Mesodermal cell (in vitro differentiated cells): ENCODE data around the gene DCUN1D5.

ENCODE experiments used
- H3K27ac ChIP-seq: 2 replicates; pipeline ENCODE4 v1.7.0; 2013; ENCODE audit warnings: mild to moderate bottlenecking, low read depth, low read length, moderate library complexity; ENCODE audit not compliant: severe bottlenecking
- H3K36me3 ChIP-seq: 2 replicates; pipeline ENCODE4 v1.7.1; 2013; ENCODE audit warnings: mild to moderate bottlenecking, low read length, moderate library complexity; ENCODE audit not compliant: control insufficient read depth, insufficient read depth
- H3K4me1 ChIP-seq: one replicate; pipeline ENCODE4 v1.7.1; 2013; ENCODE audit warnings: mild to moderate bottlenecking, low read length; ENCODE audit not compliant: insufficient read depth, control insufficient read depth, poor library complexity, severe bottlenecking
- H3K4me3 ChIP-seq: 2 replicates; pipeline ENCODE4 v1.7.0; 2013; ENCODE audit warnings: low read length, control low read depth, mild to moderate bottlenecking; ENCODE audit not compliant: insufficient read depth, poor library complexity, severe bottlenecking; ENCODE audit errors: extremely low read depth
- H3K9me3 ChIP-seq: 2 replicates; pipeline ENCODE4 v1.7.1; 2013; ENCODE audit warnings: mild to moderate bottlenecking, low read length, moderate library complexity; ENCODE audit not compliant: control insufficient read depth
- WGBS, 2 experiments: methylation state at CpG; one replicate each; pipeline ENCODE4 v1.1.5; 2013; ENCODE audit warnings: missing lambda C conversion rate in 2 of 2; ENCODE audit not compliant: insufficient coverage in 2 of 2; 5-methylcytosine and 5-hydroxymethylcytosine counted together

Gene DCUN1D5

GRCh38 chr11:103086461-103086860 lies 5.5 kb downstream of the DCUN1D5 start:
- Histone ChIP-seq H3K27ac (no peak overlapping the region), H3K36me3 (peaks cover 31% of the 10 kb centered on the region), H3K4me3 (no peak overlapping the region), H3K4me1 (no peaks in the 10 kb centered on the region), H3K9me3 (no peaks in the 10 kb centered on the region)

- Histone ChIP-seq H3K36me3 (peaks cover 33% of the 10 kb centered on the region), H3K9me3 (no peaks in the 10 kb centered on the region), H3K4me1 (no peaks in the 10 kb centered on the region), H3K27ac (no peak overlapping the region), H3K4me3 (no peak overlapping the region)
- WGBS, 2 experiments, result no CpG with 5 or more reads among the region's 1 CpG
Measured at GRCh38 chr11:103085758-103086365, 6.1 kb downstream of the DCUN1D5 start.

- no peak overlapping the region for H3K27ac ChIP-seq
- no peak overlapping the region for H3K4me3 ChIP-seq
- peaks cover 55% of the 10 kb centered on the region for H3K36me3 ChIP-seq
- H3K4me1 ChIP-seq, result no peaks in the 10 kb centered on the region
- H3K9me3 ChIP-seq, result no peaks in the 10 kb centered on the region
- WGBS, 2 experiments, result no CpG with 5 or more reads among the region's 1 CpG
Measured at GRCh38 chr11:103079833-103080232, 12.1 kb downstream of the DCUN1D5 start.

- no peaks in the 10 kb centered on the region for H3K4me1 ChIP-seq
- no peaks in the 10 kb centered on the region for H3K9me3 ChIP-seq
- WGBS, 2 experiments, result 96% methylated on average over 5 of the region's 5 CpGs
- H3K4me3 ChIP-seq, result no peak overlapping the region
- peaks cover 64% of the 10 kb centered on the region for H3K36me3 ChIP-seq
- H3K27ac ChIP-seq, result no peak overlapping the region
Measured at GRCh38 chr11:103078710-103079109, 13.2 kb downstream of the DCUN1D5 start.

- Histone ChIP-seq H3K4me3 (no peak overlapping the region), H3K27ac (no peak overlapping the region), H3K4me1 (no peaks in the 10 kb centered on the region), H3K36me3 (peaks cover 68% of the 10 kb centered on the region), H3K9me3 (no peaks in the 10 kb centered on the region)
- 84 to 100% methylated on average over 2 of the region's 3 CpGs for WGBS, 2 experiments
Measured at GRCh38 chr11:103077554-103077953, 14.4 kb downstream of the DCUN1D5 start.

GRCh38 chr11:103076361-103076760 lies 15.6 kb downstream of the DCUN1D5 start:
- Histone ChIP-seq H3K4me3 (no peak overlapping the region), H3K9me3 (no peaks in the 10 kb centered on the region), H3K4me1 (no peaks in the 10 kb centered on the region), H3K36me3 (peaks cover 66% of the 10 kb centered on the region), H3K27ac (no peak overlapping the region)
- 100% methylated on average over 1 of the region's 3 CpGs; no CpG with 5 or more reads in 1 of the 2 experiments for WGBS, 2 experiments

GRCh38 chr11:103071008-103071407 lies 21.0 kb downstream of the DCUN1D5 start:
- H3K9me3 ChIP-seq, result no peaks in the 10 kb centered on the region
- H3K36me3 ChIP-seq, result peaks cover 43% of the 10 kb centered on the region
- H3K27ac ChIP-seq, result no peak overlapping the region
- H3K4me1 ChIP-seq, result no peaks in the 10 kb centered on the region
- no peak overlapping the region for H3K4me3 ChIP-seq

GRCh38 chr11:103070142-103070541 lies 21.8 kb downstream of the DCUN1D5 start:
- Histone ChIP-seq H3K36me3 (peaks cover 36% of the 10 kb centered on the region), H3K4me3 (no peak overlapping the region), H3K9me3 (no peaks in the 10 kb centered on the region), H3K27ac (no peak overlapping the region), H3K4me1 (no peaks in the 10 kb centered on the region)

- Histone ChIP-seq H3K27ac (no peak overlapping the region), H3K9me3 (no peaks in the 10 kb centered on the region), H3K4me1 (no peaks in the 10 kb centered on the region), H3K4me3 (no peak overlapping the region), H3K36me3 (peaks cover 29% of the 10 kb centered on the region)
- WGBS, 2 experiments, result 100% methylated on average over 1 of the region's 2 CpGs; no CpG with 5 or more reads in 1 of the 2 experiments
Measured at GRCh38 chr11:103069367-103069766, 22.6 kb downstream of the DCUN1D5 start.

GRCh38 chr11:103067118-103067517 lies 24.8 kb downstream of the DCUN1D5 start:
- Histone ChIP-seq H3K9me3 (no peaks in the 10 kb centered on the region), H3K36me3 (peaks cover 28% of the 10 kb centered on the region), H3K27ac (no peak overlapping the region), H3K4me3 (no peak overlapping the region), H3K4me1 (no peaks in the 10 kb centered on the region)
- 100% methylated on average over 1 of the region's 1 CpG; no CpG with 5 or more reads in 1 of the 2 experiments for WGBS, 2 experiments

- Histone ChIP-seq H3K27ac (no peak overlapping the region), H3K4me3 (no peak overlapping the region), H3K4me1 (no peaks in the 10 kb centered on the region), H3K36me3 (peaks cover 29% of the 10 kb centered on the region), H3K9me3 (no peaks in the 10 kb centered on the region)
- no CpG with 5 or more reads among the region's 1 CpG for WGBS, 2 experiments
Measured at GRCh38 chr11:103061656-103062055, 30.3 kb downstream of the DCUN1D5 start.
